Esophagus squamous epithelium (tissue), 4 donors: ENCODE measurements around the gene SLC22A15.

ENCODE experiments used
- POLR2A ChIP-seq, 4 donors: fragments of 450-650 bp; IDR thresholded peaks; one replicate each; pipeline ENCODE4 v1.6.1; 2017; ENCODE audit warnings: antibody characterized with exemption in 4 of 4, mild to moderate bottlenecking in 4 of 4, moderate library complexity in 3 of 4
- TF ChIP-seq, protein P1 (sequence below), 6 experiments: fragments of 450-650 bp in 4 of 6; fragments of 200-600 bp in 2 of 6; sonication (generic) in 2 of 6; IDR thresholded peaks; one replicate each; pipeline ENCODE4 v1.5.1; 2016 to 2019; ENCODE audit warnings: antibody characterized with exemption in 6 of 6, mild to moderate bottlenecking in 4 of 6, moderate library complexity in 4 of 6

GRCh38 chr1:115939455-115939854 is 36.9 kb upstream of the SLC22A15 start:
- TF ChIP-seq, protein P1, sequence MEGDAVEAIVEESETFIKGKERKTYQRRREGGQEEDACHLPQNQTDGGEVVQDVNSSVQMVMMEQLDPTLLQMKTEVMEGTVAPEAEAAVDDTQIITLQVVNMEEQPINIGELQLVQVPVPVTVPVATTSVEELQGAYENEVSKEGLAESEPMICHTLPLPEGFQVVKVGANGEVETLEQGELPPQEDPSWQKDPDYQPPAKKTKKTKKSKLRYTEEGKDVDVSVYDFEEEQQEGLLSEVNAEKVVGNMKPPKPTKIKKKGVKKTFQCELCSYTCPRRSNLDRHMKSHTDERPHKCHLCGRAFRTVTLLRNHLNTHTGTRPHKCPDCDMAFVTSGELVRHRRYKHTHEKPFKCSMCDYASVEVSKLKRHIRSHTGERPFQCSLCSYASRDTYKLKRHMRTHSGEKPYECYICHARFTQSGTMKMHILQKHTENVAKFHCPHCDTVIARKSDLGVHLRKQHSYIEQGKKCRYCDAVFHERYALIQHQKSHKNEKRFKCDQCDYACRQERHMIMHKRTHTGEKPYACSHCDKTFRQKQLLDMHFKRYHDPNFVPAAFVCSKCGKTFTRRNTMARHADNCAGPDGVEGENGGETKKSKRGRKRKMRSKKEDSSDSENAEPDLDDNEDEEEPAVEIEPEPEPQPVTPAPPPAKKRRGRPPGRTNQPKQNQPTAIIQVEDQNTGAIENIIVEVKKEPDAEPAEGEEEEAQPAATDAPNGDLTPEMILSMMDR (IDR thresholded peaks at IDR 0.05) = no peak
- no peak for TF ChIP-seq POLR2A (IDR thresholded peaks at IDR 0.05)
